ENCODE data around the gene DPCD. TPM values are rescaled to one million over a fixed set of nuclear protein-coding genes. Genes with fewer than 3 reads are reported as not detected.

DPCD gene
- total RNA-seq, 4 donors from 2014 or later: 9.3 to 14.4 (median 11.5) TPM

GRCh38 chr10:101639141-101639900, 51.2 kb downstream of the DPCD start:
- TF ChIP-seq POLR2A (IDR thresholded peaks at IDR 0.05) (no peak), CTCF (IDR thresholded peaks at IDR 0.05) (no peak), POLR2AphosphoS5 (IDR thresholded peaks at IDR 0.05) (no peak), EP300 (IDR thresholded peaks at IDR 0.05) (no peak)
- H3K9me3 ChIP-seq: no peaks in the 10 kb centered on the region
- 95% methylated on average over 2 of the region's 2 CpGs for WGBS
- H3K4me3 ChIP-seq: no peak overlapping the region
- no peak for DNase-seq (ENCODE audit: low spot score in 2 of 2)
- peaks cover 22% of the 10 kb centered on the region for H3K36me3 ChIP-seq
- no peaks in the 10 kb centered on the region for H3K4me1 ChIP-seq
- no peaks in the 10 kb centered on the region for H3K27me3 ChIP-seq
- no peak overlapping the region for H3K27ac ChIP-seq

GRCh38 chr10:101643546-101643945, 55.4 kb downstream of the DPCD start:
- H3K27ac ChIP-seq: no peak overlapping the region
- 70% methylated on average over 3 of the region's 3 CpGs for WGBS
- H3K4me3 ChIP-seq: no peak overlapping the region
- H3K36me3 ChIP-seq: peaks cover 28% of the 10 kb centered on the region
- no peaks in the 10 kb centered on the region for H3K9me3 ChIP-seq
- no peaks in the 10 kb centered on the region for H3K27me3 ChIP-seq
- H3K4me1 ChIP-seq: no peaks in the 10 kb centered on the region
- DNase-seq (ENCODE audit: low spot score in 2 of 2): no peak
- no peak for TF ChIP-seq CTCF (IDR thresholded peaks at IDR 0.05)
- no peak for TF ChIP-seq POLR2A (IDR thresholded peaks at IDR 0.05)
- TF ChIP-seq EP300 (IDR thresholded peaks at IDR 0.05): no peak
- no peak for TF ChIP-seq POLR2AphosphoS5 (IDR thresholded peaks at IDR 0.05)

GRCh38 chr10:101644002-101644401, 55.9 kb downstream of the DPCD start:
- WGBS: 65% methylated on average over 3 of the region's 3 CpGs
- no peaks in the 10 kb centered on the region for H3K4me1 ChIP-seq
- DNase-seq (ENCODE audit: low spot score in 2 of 2): no peak
- no peak overlapping the region for H3K27ac ChIP-seq
- no peak overlapping the region for H3K4me3 ChIP-seq
- H3K9me3 ChIP-seq: no peaks in the 10 kb centered on the region
- TF ChIP-seq POLR2A (IDR thresholded peaks at IDR 0.05): no peak
- no peak for TF ChIP-seq POLR2AphosphoS5 (IDR thresholded peaks at IDR 0.05)
- TF ChIP-seq CTCF (IDR thresholded peaks at IDR 0.05): no peak
- TF ChIP-seq EP300 (IDR thresholded peaks at IDR 0.05): no peak
- H3K27me3 ChIP-seq: no peaks in the 10 kb centered on the region
- peaks cover 24% of the 10 kb centered on the region for H3K36me3 ChIP-seq

GRCh38 chr10:101645659-101646058, 57.5 kb downstream of the DPCD start:
- Histone ChIP-seq H3K27me3 (no peaks in the 10 kb centered on the region), H3K9me3 (no peaks in the 10 kb centered on the region), H3K4me3 (no peak overlapping the region), H3K36me3 (peaks cover 27% of the 10 kb centered on the region), H3K27ac (no peak overlapping the region), H3K4me1 (no peaks in the 10 kb centered on the region)
- WGBS: 92% methylated on average over 1 of the region's 1 CpG
- TF ChIP-seq POLR2AphosphoS5 (IDR thresholded peaks at IDR 0.05) (no peak), POLR2A (IDR thresholded peaks at IDR 0.05) (no peak), CTCF (IDR thresholded peaks at IDR 0.05) (no peak), EP300 (IDR thresholded peaks at IDR 0.05) (no peak)
- DNase-seq (ENCODE audit: low spot score in 2 of 2): no peak

- H3K9me3 ChIP-seq: no peaks in the 10 kb centered on the region
- TF ChIP-seq POLR2AphosphoS5 (IDR thresholded peaks at IDR 0.05) (no peak), CTCF (IDR thresholded peaks at IDR 0.05) (no peak), EP300 (IDR thresholded peaks at IDR 0.05) (no peak), POLR2A (IDR thresholded peaks at IDR 0.05) (no peak)
- WGBS: 93% methylated on average over 2 of the region's 6 CpGs
- H3K4me3 ChIP-seq: no peak overlapping the region
- H3K27me3 ChIP-seq: no peaks in the 10 kb centered on the region
- H3K36me3 ChIP-seq: peaks cover 35% of the 10 kb centered on the region
- no peak overlapping the region for H3K27ac ChIP-seq
- DNase-seq (ENCODE audit: low spot score in 2 of 2): no peak
- no peaks in the 10 kb centered on the region for H3K4me1 ChIP-seq
These were observed 58.2 kb downstream of the DPCD start for GRCh38 chr10:101646364-101646763.
